ENCODE data around the gene TMEM51.

DNA sequence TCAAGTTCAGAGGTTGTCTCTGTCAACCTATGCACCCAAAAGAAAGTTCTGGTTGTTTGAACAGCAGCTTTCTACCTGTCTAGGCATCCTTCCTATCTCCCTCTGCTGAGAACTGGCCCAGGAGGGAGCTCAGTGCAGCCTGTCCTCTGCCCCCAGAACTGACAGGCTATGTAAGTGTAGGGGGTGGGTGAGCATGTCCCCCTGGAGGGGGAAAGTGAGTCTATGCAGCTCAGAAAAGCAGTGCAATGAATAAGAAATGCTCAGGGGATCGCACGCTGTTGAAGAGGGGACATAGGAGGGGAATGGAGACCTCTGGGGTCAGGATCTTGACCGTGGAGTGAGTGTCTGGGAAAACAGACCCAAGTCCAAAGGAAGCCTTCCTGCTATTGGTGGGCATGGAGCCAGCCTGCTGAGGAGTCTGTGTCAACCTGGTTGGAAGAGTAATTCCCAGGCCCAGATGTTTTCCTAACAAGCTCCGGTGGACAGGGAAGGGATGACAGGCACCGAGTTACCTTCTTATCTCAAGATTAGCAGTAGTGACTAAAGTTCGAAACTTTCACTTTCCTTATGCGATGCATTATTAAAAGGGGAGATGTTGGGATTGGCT lies 67.4 kb downstream of the TMEM51 start:
- TF ChIP-seq, protein P1, sequence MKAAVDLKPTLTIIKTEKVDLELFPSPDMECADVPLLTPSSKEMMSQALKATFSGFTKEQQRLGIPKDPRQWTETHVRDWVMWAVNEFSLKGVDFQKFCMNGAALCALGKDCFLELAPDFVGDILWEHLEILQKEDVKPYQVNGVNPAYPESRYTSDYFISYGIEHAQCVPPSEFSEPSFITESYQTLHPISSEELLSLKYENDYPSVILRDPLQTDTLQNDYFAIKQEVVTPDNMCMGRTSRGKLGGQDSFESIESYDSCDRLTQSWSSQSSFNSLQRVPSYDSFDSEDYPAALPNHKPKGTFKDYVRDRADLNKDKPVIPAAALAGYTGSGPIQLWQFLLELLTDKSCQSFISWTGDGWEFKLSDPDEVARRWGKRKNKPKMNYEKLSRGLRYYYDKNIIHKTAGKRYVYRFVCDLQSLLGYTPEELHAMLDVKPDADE (CRISPR knock-in tag; IDR thresholded peaks at IDR 0.05), result no peak
- TF ChIP-seq, protein P2, sequence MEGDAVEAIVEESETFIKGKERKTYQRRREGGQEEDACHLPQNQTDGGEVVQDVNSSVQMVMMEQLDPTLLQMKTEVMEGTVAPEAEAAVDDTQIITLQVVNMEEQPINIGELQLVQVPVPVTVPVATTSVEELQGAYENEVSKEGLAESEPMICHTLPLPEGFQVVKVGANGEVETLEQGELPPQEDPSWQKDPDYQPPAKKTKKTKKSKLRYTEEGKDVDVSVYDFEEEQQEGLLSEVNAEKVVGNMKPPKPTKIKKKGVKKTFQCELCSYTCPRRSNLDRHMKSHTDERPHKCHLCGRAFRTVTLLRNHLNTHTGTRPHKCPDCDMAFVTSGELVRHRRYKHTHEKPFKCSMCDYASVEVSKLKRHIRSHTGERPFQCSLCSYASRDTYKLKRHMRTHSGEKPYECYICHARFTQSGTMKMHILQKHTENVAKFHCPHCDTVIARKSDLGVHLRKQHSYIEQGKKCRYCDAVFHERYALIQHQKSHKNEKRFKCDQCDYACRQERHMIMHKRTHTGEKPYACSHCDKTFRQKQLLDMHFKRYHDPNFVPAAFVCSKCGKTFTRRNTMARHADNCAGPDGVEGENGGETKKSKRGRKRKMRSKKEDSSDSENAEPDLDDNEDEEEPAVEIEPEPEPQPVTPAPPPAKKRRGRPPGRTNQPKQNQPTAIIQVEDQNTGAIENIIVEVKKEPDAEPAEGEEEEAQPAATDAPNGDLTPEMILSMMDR (CRISPR knock-in tag; IDR thresholded peaks at IDR 0.05), result 0 out of 2 replicates have a peak, but pooled peaks have one; percentile 13
- TF ChIP-seq POLR2AphosphoS5 (IDR thresholded peaks at IDR 0.05; ENCODE audit: low read depth, low read length) (no peak), NBN (conservative IDR thresholded peaks at IDR 0.05) (no peak), ZNF350 (CRISPR knock-in tag; IDR thresholded peaks at IDR 0.05; ENCODE audit: borderline replicate concordance, low read depth) (0 out of 2 replicates have a peak, but pooled peaks have one; percentile 44)
- TF ChIP-seq, protein P3, sequence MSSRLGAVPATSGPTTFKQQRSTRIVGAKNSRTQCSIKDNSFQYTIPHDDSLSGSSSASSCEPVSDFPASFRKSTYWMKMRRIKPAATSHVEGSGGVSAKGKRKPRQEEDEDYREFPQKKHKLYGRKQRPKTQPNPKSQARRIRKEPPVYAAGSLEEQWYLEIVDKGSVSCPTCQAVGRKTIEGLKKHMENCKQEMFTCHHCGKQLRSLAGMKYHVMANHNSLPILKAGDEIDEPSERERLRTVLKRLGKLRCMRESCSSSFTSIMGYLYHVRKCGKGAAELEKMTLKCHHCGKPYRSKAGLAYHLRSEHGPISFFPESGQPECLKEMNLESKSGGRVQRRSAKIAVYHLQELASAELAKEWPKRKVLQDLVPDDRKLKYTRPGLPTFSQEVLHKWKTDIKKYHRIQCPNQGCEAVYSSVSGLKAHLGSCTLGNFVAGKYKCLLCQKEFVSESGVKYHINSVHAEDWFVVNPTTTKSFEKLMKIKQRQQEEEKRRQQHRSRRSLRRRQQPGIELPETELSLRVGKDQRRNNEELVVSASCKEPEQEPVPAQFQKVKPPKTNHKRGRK (CRISPR knock-in tag; IDR thresholded peaks at IDR 0.05), result no peak
